HT1080 (cell line): Measurements from ENCODE around the gene ASIC3. TPM values are rescaled to one million over a fixed set of nuclear protein-coding genes. Genes with fewer than 3 reads are reported as not detected.
A peak's percentile ranks its signal among the peaks of the same experiment; 100 is the strongest.
"Not testable (repeated sequence)": the region's sequence is repeated elsewhere in the genome, so short reads cannot be mapped to it uniquely, and the experiment has no call there.

Source experiments
- DNase-seq: peaks from one replicate; pipeline ENCODE4 v3.0.0-alpha.2; 2015; ENCODE audit warnings: low read depth
- total RNA-seq: library from RNA; depleted of rRNA; stranded (reverse); fragments of >200 nt; shearing (Covaris generic); gene quantifications from 2 replicates; pipeline ENCODE4 v1.2.3, GENCODE V29; 2014

Gene ASIC3
- total RNA-seq, 1 experiment from 2014 or later: 0.45 TPM

DNA sequence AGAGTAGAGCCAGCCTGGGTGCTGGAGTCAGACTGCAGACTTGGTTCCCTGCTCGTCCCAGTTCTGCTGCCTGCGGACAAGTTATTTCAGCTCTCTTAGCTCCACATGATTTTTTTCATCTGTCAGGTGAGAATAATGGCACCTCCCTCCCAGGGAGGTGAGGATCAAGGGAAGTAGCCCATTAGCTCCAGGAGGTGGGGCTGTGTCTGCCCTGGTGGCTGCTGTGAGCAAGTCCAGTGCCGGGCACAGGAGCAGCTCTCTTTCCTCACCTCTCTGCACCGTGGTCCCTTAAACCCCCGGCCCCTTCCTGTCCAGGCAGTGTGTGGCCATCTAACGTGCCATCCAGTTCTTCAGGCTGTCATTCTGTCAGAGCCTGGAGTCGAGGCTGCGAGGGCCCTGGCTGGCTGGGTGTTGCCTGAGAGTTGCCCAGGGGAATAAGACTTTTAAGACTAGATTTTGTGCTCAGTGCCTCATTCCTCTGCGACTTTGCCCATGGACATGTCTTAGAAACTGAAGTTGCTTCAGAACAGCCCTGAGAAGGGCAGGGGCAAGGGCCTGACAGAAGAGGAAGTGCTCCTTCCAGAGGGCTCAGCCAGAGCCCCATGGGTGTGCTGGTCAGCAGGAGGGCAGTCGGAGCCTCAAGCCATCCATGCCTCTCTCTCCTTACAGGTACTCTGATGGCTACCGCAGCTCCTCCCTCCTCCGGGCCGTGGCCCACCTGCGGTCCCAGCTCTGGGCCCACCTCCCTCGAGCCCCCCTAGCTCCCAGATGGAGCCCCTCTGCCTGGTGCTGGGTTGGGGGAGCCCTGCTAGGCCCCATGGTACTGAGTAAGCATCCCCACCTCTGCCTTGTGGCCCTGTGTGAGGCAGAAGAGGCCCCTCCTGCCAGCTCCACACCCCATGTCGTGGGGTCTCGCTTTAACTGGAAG is 15.1 kb upstream of the ASIC3 start:
- no peak for DNase-seq

- no peak for DNase-seq
These were observed 14.5 kb upstream of the ASIC3 start for GRCh38 chr7:151033864-151034249.

DNA sequence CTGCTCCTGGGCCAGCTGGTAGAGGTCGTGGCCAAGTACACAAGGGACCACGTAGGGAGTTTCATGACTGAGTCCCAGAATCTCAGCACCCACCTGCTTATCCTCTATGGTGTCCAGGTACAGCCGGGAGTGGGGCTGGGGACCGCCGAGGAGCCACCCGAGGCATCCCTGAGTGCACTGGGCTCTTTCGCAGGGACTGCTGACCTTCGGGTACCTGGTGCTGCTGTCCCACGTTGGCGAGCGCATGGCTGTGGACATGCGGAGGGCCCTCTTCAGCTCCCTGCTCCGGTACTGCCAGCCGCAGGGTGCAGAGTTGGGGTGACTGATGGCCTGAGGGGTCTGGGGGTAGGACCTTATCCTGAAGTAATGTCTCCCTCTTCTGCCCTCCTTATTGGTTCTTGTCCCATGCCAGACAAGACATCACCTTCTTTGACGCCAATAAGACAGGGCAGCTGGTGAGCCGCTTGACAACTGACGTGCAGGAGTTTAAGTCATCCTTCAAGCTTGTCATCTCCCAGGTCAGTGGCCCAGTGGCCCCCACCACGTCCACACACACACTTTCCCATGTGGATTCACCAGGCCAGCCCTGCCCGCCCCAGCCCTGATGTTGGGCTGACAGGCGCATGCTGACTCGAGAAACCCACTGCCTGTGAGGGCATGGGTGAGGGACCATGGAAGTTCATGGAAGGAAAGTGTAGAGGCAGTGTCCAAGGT is 13.9 kb upstream of the ASIC3 start:
- DNase-seq: no peak

- DNase-seq: no peak
These were observed 13.2 kb upstream of the ASIC3 start for GRCh38 chr7:151035026-151035717.

- DNase-seq: no peak
These were observed 12.4 kb upstream of the ASIC3 start for GRCh38 chr7:151035902-151036301.

DNA sequence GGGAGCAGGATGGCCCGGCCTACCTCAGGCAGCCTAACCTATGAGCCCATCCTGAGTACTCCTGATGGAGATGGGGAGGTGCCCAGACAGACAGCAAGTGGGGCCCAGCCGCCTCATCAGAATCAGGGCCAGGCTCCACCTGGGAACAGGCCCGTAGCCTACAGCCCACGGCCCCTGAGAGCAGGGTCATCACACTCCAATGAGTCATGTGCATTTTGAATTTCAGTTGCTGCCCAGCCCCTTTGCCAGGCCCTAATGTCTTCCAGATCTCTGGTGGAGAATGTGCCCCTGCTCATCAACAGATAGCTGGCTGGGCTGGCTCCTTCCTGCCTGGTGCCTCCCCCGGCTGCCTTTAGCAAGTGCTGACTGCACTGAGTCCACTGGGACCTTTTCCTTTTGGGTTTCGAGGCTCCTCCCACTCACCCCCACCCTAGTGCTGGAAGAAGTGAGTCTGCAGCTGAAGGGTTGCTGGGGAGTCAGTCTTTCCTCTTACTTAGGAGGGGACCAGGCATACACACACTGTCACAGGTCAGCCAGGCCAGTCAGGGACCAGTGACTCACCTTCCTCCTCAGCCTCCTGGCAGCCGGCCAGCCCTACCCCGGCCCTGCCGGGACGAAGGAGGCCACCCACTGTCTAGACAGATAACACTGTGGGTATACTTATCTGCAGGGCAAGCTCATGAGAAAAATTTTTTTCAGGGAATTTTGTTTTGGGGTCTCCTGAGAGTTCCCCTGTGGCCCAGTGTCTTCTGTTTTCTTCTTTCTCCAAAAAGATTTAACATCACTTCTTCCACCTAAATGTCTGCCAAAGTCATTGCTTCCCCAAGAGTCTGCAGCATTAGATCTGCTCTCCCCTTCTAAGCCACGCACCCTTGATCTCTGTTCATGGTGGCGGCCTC is 9.1 kb upstream of the ASIC3 start:
- DNase-seq: peak; percentile 98

GRCh38 chr7:151039850-151040548 is 8.3 kb upstream of the ASIC3 start:
- DNase-seq: no peak

GRCh38 chr7:151040616-151041375 is 7.5 kb upstream of the ASIC3 start:
- no peak for DNase-seq

DNA sequence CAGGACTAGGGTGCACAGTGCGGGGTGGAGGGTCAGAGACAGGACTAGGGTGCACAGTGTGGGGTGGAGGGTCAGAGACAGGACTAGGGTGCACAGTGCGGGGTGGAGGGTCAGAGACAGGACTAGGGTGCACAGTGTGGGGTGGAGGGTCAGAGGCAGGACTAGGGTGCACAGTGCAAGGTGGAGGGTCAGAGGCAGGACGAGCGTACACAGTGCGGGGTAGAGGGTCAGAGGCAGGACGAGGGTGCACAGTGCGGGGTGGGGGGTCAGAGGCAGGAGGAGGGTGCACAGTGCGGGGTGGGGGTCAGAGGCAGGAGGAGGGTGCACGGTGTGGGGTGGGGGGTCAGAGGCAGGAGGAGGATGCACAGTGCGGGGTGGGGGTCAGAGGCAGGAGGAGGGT is 4.9 kb upstream of the ASIC3 start:
- DNase-seq: not testable (repeated sequence)

GRCh38 chr7:151043959-151044358 is 4.4 kb upstream of the ASIC3 start:
- no peak for DNase-seq

DNA sequence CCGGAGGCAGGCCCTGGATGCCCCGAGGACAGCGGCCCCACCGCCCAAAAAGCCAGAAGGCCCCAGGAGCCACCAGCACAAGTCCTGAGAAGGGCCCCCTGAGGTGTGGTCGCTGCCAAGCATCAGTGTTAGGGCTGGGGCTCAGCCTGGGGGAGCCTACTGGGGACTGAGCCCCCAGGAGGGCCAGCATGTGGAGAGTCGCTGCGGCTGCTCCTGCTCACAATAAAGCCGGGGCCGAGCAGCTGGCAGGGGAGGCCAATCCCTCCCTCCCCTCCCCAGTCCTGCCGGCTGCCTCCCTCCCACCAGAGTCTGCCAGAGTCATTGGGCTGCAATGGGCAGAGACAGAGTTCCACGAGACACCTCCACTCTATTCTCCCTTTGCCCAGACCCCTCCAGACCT is 3.1 kb upstream of the ASIC3 start:
- DNase-seq: no peak

- no peak for DNase-seq
These were observed 2.4 kb upstream of the ASIC3 start for GRCh38 chr7:151045967-151046366.

- DNase-seq: peak; percentile 34
These were observed 1.4 kb upstream of the ASIC3 start for GRCh38 chr7:151046603-151047573.

DNA sequence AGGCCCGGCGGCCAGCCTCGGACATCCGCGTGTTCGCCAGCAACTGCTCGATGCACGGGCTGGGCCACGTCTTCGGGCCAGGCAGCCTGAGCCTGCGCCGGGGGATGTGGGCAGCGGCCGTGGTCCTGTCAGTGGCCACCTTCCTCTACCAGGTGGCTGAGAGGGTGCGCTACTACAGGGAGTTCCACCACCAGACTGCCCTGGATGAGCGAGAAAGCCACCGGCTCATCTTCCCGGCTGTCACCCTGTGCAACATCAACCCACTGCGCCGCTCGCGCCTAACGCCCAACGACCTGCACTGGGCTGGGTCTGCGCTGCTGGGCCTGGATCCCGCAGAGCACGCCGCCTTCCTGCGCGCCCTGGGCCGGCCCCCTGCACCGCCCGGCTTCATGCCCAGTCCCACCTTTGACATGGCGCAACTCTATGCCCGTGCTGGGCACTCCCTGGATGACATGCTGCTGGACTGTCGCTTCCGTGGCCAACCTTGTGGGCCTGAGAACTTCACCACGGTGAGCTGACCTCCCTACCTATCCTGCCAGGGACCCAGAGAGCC is 656 bp downstream of the ASIC3 start:
- DNase-seq: no peak

GRCh38 chr7:151051108-151051507 is 2.8 kb downstream of the ASIC3 start:
- no peak for DNase-seq

- no peak for DNase-seq
These were observed 4.8 kb downstream of the ASIC3 start for GRCh38 chr7:151053096-151053495.

DNA sequence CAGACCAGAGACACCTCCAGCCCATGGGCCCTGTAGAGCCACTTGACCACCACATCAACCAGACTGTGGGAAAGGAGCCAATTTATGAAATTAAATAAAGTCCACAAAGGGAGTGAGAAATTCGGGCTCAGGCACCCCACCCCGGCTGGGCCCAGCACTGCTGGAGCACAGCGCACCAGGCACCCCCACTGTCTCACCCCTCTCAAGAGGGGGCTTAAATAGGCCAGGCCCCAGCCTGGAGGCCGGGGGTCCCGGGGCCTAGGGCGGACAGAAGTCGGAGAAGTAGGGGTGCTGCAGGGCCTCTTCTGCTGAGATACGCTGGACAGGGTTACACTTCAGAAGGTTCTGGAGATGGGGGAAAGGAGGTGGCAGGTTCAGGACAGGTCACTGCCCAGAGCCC is 5.4 kb downstream of the ASIC3 start:
- no peak for DNase-seq

- no peak for DNase-seq
These were observed 7.9 kb downstream of the ASIC3 start for GRCh38 chr7:151056283-151056665.
